ENCODE measurements around the gene TNFRSF4. TPM values are rescaled to one million over a fixed set of nuclear protein-coding genes. Genes with fewer than 3 reads are reported as not detected.
A peak's percentile ranks its signal among the peaks of the same experiment; 100 is the strongest.

TNFRSF4 gene
- total and polyA plus RNA-seq, 9 of the 15 experiments (the other 6 are each of a cell fraction or from before 2014, with no cell fraction given) = 0.07 to 0.44 (median 0.19) TPM; not detected in 5

DNA sequence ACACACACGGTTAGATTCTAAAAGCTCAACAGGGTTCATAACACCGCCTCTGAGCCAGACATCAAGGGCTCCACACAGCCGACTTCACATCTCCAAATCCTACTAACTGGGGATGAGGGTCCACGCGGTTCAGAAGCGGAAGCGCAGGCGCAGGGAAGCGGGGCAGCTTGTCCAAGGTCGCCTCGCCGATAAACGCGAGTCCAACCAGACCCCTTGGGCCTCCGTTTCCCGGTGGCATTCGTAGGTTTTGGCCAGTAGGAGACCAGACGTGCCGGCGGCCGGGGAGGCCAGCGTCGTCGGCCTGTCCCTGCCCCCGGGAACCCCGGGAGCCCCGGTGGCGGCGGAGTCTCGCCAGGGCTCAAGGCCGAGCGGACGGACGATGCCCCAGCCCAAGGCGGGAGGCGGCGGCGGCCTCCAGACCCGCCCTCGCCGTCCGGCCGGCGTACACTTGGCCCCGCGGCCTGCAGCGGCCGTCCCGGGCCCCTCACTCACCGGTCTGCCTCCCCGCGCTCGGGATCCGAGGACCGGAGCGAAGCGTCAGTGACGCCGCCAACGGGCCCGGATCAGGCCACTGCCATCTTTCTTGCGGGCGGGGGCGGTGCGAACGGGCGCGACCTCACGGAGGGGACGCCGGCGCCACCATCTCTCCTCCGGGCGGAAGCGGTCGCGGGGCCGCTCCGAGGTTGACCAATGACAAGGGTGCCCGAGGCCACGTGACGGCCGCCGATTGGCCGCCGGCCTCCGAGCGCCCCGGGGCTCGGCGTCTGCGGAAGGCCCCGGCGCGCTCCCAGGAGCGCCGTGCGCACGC lies 17.7 kb upstream of the TNFRSF4 start, which contains the start of gene SDF4 (continued):
- TF ChIP-seq, protein P1, sequence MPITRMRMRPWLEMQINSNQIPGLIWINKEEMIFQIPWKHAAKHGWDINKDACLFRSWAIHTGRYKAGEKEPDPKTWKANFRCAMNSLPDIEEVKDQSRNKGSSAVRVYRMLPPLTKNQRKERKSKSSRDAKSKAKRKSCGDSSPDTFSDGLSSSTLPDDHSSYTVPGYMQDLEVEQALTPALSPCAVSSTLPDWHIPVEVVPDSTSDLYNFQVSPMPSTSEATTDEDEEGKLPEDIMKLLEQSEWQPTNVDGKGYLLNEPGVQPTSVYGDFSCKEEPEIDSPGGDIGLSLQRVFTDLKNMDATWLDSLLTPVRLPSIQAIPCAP (CRISPR knock-in tag; IDR thresholded peaks at IDR 0.05; ENCODE audit: borderline replicate concordance) = no peak
- TF ChIP-seq NFIC (IDR thresholded peaks at IDR 0.05) (no peak), COPS2 (conservative IDR thresholded peaks at IDR 0.05) (no peak), TARDBP (IDR thresholded peaks at IDR 0.05) (0 out of 2 replicates have a peak, but pooled peaks have one; percentile 32), ZNF436 (CRISPR knock-in tag; IDR thresholded peaks at IDR 0.05) (no peak), ZFX (CRISPR knock-in tag; IDR thresholded peaks at IDR 0.05) (peak; percentile 93), ZNF780A (CRISPR knock-in tag; IDR thresholded peaks at IDR 0.05) (no peak), FOS (IDR thresholded peaks at IDR 0.05; ENCODE audit: extremely low read depth, insufficient read length) (peak; percentile 88), SUPT5H (IDR thresholded peaks at IDR 0.05) (peak; percentile 86), SNRNP70 (optimal IDR thresholded peaks at IDR 0.05; ENCODE audit: low read depth, low read length) (no peak), ZSCAN29 (IDR thresholded peaks at IDR 0.05) (no peak; the same call in 1 of the 2 replicates), NBN (IDR thresholded peaks at IDR 0.05; ENCODE audit: low read depth) (no peak), ZNF253 (CRISPR knock-in tag; conservative IDR thresholded peaks at IDR 0.05) (no peak), XRCC4 (IDR thresholded peaks at IDR 0.05; ENCODE audit: extremely low read depth, insufficient read depth, insufficient read length) (no peak), ZFP91 (CRISPR knock-in tag; IDR thresholded peaks at IDR 0.05) (no peak), GABPB2 (CRISPR knock-in tag; conservative IDR thresholded peaks at IDR 0.05) (no peak), MED1 (CRISPR knock-in tag; IDR thresholded peaks at IDR 0.05; ENCODE audit: borderline replicate concordance) (no peak; the same call in 1 of the 2 replicates), FOXK1 (CRISPR knock-in tag; IDR thresholded peaks at IDR 0.05; ENCODE audit: borderline replicate concordance) (no peak), ELK3 (CRISPR knock-in tag; IDR thresholded peaks at IDR 0.05) (no peak), ZNF75A (CRISPR knock-in tag; IDR thresholded peaks at IDR 0.05) (peak; percentile 35; the same call in 1 of the 2 replicates), CCAR2 (IDR thresholded peaks at IDR 0.05; ENCODE audit: low read depth, low read length) (no peak), RBM25 (IDR thresholded peaks at IDR 0.05; ENCODE audit: low read depth, low read length, severe bottlenecking) (peak; percentile 99), TBL1XR1 (IDR thresholded peaks at IDR 0.05; ENCODE audit: low read length in 2 of 2) (no peak; a peak in 1 of 4 replicates), KLF6 (CRISPR knock-in tag; IDR thresholded peaks at IDR 0.05; ENCODE audit: borderline replicate concordance) (peak; percentile 25; the same call in 1 of the 2 replicates), ZNF583 (CRISPR knock-in tag; IDR thresholded peaks at IDR 0.05) (no peak), NCOR1 (IDR thresholded peaks at IDR 0.05) (no peak)
- TF ChIP-seq, protein P2, sequence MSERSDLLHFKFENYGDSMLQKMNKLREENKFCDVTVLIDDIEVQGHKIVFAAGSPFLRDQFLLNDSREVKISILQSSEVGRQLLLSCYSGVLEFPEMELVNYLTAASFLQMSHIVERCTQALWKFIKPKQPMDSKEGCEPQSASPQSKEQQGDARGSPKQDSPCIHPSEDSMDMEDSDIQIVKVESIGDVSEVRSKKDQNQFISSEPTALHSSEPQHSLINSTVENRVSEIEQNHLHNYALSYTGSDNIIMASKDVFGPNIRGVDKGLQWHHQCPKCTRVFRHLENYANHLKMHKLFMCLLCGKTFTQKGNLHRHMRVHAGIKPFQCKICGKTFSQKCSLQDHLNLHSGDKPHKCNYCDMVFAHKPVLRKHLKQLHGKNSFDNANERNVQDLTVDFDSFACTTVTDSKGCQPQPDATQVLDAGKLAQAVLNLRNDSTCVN (CRISPR knock-in tag; IDR thresholded peaks at IDR 0.05) = no peak

Measured in K562 (cell line).